GM19463 (cell line): ENCODE data around the gene CHST8.
"Not testable (repeated sequence)": the region's sequence is repeated elsewhere in the genome, so short reads cannot be mapped to it uniquely, and the experiment has no call there.

ENCODE experiments used
- ATAC-seq: cut with Tn5 transposase; IDR thresholded peaks from one replicate; pipeline ENCODE4 v1.9.1; 2021; ENCODE audit warnings: mild to moderate bottlenecking, moderate library complexity; ENCODE audit not compliant: unreplicated experiment

CHST8 gene

GRCh38 chr19:33641956-33642498 is 20.3 kb downstream of the CHST8 start:
- ATAC-seq, result no peak

GRCh38 chr19:33644284-33644836 is 22.6 kb downstream of the CHST8 start:
- ATAC-seq, result no peak

GRCh38 chr19:33646306-33646705 is 24.6 kb downstream of the CHST8 start:
- no peak for ATAC-seq

- ATAC-seq, result no peak
These were observed 25.4 kb downstream of the CHST8 start for GRCh38 chr19:33647146-33647545.

GRCh38 chr19:33649627-33650305 is 28.0 kb downstream of the CHST8 start:
- ATAC-seq, result no peak

- ATAC-seq, result no peak
These were observed 31.9 kb downstream of the CHST8 start for GRCh38 chr19:33653684-33654083.

- no peak for ATAC-seq
These were observed 33.2 kb downstream of the CHST8 start for GRCh38 chr19:33654840-33655508.

- no peak for ATAC-seq
These were observed 38.1 kb downstream of the CHST8 start for GRCh38 chr19:33659835-33660234.

GRCh38 chr19:33660410-33661124 is 38.8 kb downstream of the CHST8 start:
- ATAC-seq, result no peak

- ATAC-seq, result no peak
These were observed 39.6 kb downstream of the CHST8 start for GRCh38 chr19:33661336-33661735.

- ATAC-seq, result no peak
These were observed 40.8 kb downstream of the CHST8 start for GRCh38 chr19:33662391-33663092.

- not testable (repeated sequence) for ATAC-seq
These were observed 41.6 kb downstream of the CHST8 start for GRCh38 chr19:33663316-33663715.

- no peak for ATAC-seq
These were observed 43.0 kb downstream of the CHST8 start for GRCh38 chr19:33664744-33665143.

- no peak for ATAC-seq
These were observed 44.2 kb downstream of the CHST8 start for GRCh38 chr19:33665776-33666595.

GRCh38 chr19:33667141-33667650 is 45.4 kb downstream of the CHST8 start:
- no peak for ATAC-seq

GRCh38 chr19:33667881-33668280 is 46.1 kb downstream of the CHST8 start:
- no peak for ATAC-seq

GRCh38 chr19:33668968-33669367 is 47.2 kb downstream of the CHST8 start:
- no peak for ATAC-seq

- no peak for ATAC-seq
These were observed 47.6 kb downstream of the CHST8 start for GRCh38 chr19:33669376-33669775.

GRCh38 chr19:33670398-33670797 is 48.6 kb downstream of the CHST8 start:
- no peak for ATAC-seq

- no peak for ATAC-seq
These were observed 49.5 kb downstream of the CHST8 start for GRCh38 chr19:33671211-33671610.
